Aorta (tissue), 5 donors: ENCODE results near the gene NLGN4X. TPM values are rescaled to one million over a fixed set of nuclear protein-coding genes. Genes with fewer than 3 reads are reported as not detected.

Source experiments
- ATAC-seq: fragments of 200-7000 bp; cut with Tn5 transposase; one replicate; pipeline ENCODE4 v1.9.1; 2022; ENCODE audit warnings: moderate library complexity; ENCODE audit not compliant: low FRiP score
- DNase-seq, 2 donors: peaks; one replicate each; pipeline ENCODE4 v3.0.0-alpha.2; 2020
- H3K27ac ChIP-seq, 2 donors: one replicate each; pipeline ENCODE4 v1.5.1; 2013; ENCODE audit warnings: low read length in 2 of 2, mild to moderate bottlenecking in 2 of 2, moderate library complexity in 2 of 2, control low read depth in 1 of 2, inconsistent platforms in 1 of 2, low read depth in 1 of 2
- H3K27me3 ChIP-seq, 2 donors: one replicate each; pipeline ENCODE4 v1.6.1; 2013; ENCODE audit warnings: control low read depth in 1 of 2, low read length in 1 of 2, mild to moderate bottlenecking in 1 of 2, moderate library complexity in 1 of 2; ENCODE audit not compliant: insufficient read depth in 2 of 2, control insufficient read depth in 1 of 2
- H3K36me3 ChIP-seq, 2 donors: one replicate each; pipeline ENCODE4 v1.6.1; 2013; ENCODE audit warnings: control low read depth in 1 of 2, low read length in 1 of 2, mild to moderate bottlenecking in 1 of 2; ENCODE audit not compliant: insufficient read depth in 2 of 2, control insufficient read depth in 1 of 2
- H3K4me1 ChIP-seq, 2 donors: one replicate each; pipeline ENCODE4 v1.6.1; 2013; ENCODE audit warnings: low read length in 2 of 2, control low read depth in 1 of 2, mild to moderate bottlenecking in 1 of 2, moderate library complexity in 1 of 2; ENCODE audit not compliant: insufficient read depth in 2 of 2, control insufficient read depth in 1 of 2
- H3K4me3 ChIP-seq, 2 donors: one replicate each; pipeline ENCODE4 v1.5.1; 2013; ENCODE audit warnings: low read length in 2 of 2, control low read depth in 1 of 2, mild to moderate bottlenecking in 1 of 2
- H3K9me3 ChIP-seq: one replicate; pipeline ENCODE4 v1.6.1; 2013; ENCODE audit warnings: mild to moderate bottlenecking, low read length; ENCODE audit not compliant: control insufficient read depth
- WGBS, 2 donors: extraction: QIAGEN DNeasy Blood & Tissue Kit; methylation state at CpG; one replicate each; pipeline ENCODE4 v1.1.7; 2013; 5-methylcytosine and 5-hydroxymethylcytosine counted together
- intact Hi-C, 2 donors: fragments of 100-400 bp; cut with DNase I; formaldehyde crosslinking; loops; one replicate each; pipeline versions ENCODE4 v1.14.2 to v1.15.0; 2022
- polyA plus RNA-seq, 2 donors: library from polyadenylated mRNA; stranded (reverse); fragments of 200-250 nt; gene quantifications; one replicate each; pipeline ENCODE4 v1.2.3, GENCODE V29; 2013
- total RNA-seq, 2 donors: library from RNA; stranded (reverse); fragmentation: NEBNext Ultra II Directional; extraction: Animal tissue kit (Norgen Biotek cat#: 25700); gene quantifications; one replicate each; pipeline ENCODE4 v1.2.1, GENCODE V29; 2021
- donor health status: healthy with polysubstance abuse.
- donor health status: Bipolar disorder and iron deficiency.
- donor health status: DM: no; HTN: no; CAD: no.
- donor health status: DM: no; HTN: no; CAD: no.
- donor health status: DM: yes; HTN: yes; CAD: no.

Gene NLGN4X
- total and polyA plus RNA-seq, 4 donors = 0.13 to 2.1 (median 0.93) TPM

DNA sequence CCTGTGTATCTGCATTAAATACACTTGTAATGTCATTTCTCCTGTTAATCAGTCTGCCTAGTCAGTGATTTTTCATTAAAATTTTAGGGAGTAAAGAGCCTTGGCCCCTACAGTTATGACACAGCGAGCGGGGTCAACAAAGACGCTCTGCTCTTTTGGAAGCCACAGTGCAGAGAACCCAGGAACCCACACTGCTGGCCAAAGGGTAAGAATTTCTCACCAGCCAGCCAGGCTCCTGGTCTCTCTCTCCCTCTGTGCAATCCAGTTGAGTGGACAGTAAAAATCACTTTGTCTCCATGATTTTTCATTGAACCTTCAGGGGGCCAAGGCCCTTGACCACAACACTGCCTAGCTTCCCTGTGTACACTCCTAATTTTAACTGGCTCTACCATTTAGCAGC lies 52.8 kb downstream of the NLGN4X start:
- no peak for ATAC-seq
- Histone ChIP-seq H3K4me3 (no peak overlapping the region), H3K27me3 (peaks cover 0 to 1% of the 10 kb centered on the region in 2 donors), H3K4me1 (no peaks in the 10 kb centered on the region), H3K9me3 (no peaks in the 10 kb centered on the region), H3K27ac (no peak overlapping the region), H3K36me3 (no peaks in the 10 kb centered on the region)
- DNase-seq = no peak
- WGBS, 2 donors = 91% methylated on average over 3 of the region's 3 CpGs
- intact Hi-C loops = no loop called here

DNA sequence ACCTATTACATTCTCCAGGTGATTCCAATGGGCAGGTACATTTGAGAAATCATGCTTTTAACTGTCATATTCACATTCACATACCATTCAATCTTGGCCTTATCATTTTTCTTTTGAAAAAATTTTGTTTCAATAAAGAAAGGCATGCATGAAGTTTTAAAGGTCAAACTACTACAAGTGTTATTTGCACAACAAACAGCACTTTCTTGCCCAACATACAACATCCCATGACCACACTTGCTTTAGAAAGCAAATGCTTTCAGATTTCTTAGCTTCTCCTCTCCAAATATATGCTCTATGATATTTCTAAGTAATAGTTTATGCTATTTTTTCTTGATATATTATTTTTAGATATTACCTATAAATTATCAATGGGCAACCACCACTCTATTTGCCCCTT lies 58.2 kb downstream of the NLGN4X start:
- H3K4me1 ChIP-seq = no peaks in the 10 kb centered on the region
- H3K27ac ChIP-seq = no peak overlapping the region
- H3K36me3 ChIP-seq = no peaks in the 10 kb centered on the region
- H3K9me3 ChIP-seq = no peaks in the 10 kb centered on the region
- ATAC-seq = no peak
- H3K4me3 ChIP-seq = no peak overlapping the region
- no peaks in the 10 kb centered on the region for H3K27me3 ChIP-seq
- DNase-seq = no peak
- intact Hi-C loops = no loop called here

DNA sequence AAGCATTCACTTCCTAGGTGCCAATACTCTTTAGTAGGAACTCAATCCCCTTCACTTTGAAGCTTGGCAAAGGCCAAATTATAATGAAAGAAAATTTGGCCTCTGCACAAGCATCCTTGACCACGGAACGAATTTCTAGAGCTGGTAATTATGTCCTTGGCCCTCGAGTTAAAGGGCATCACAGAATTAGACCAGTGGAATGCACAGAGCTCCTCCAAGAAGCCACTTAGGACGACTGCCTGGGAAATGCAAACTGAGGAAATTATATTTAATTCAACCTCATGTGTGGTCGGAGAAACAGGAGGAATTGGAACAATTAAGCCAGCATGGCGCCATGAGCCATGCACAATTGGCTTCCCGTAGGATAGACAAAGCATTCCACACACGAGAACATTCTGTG lies 59.3 kb downstream of the NLGN4X start:
- DNase-seq (no peak), ATAC-seq (no peak)
- Histone ChIP-seq H3K36me3 (no peaks in the 10 kb centered on the region), H3K4me3 (no peak overlapping the region), H3K27me3 (no peaks in the 10 kb centered on the region), H3K9me3 (no peaks in the 10 kb centered on the region), H3K4me1 (no peaks in the 10 kb centered on the region), H3K27ac (no peak overlapping the region)
- intact Hi-C loops = no loop called here
- WGBS, 2 donors = 68 to 69% methylated on average over 8 of the region's 8 CpGs

GRCh38 chrX:6163721-6164120 lies 64.9 kb downstream of the NLGN4X start:
- Histone ChIP-seq H3K4me1 (no peaks in the 10 kb centered on the region), H3K27me3 (no peaks in the 10 kb centered on the region), H3K4me3 (no peak overlapping the region), H3K27ac (no peak overlapping the region), H3K9me3 (no peaks in the 10 kb centered on the region), H3K36me3 (no peaks in the 10 kb centered on the region)
- ATAC-seq (no peak), DNase-seq (no peak)
- intact Hi-C loops = no loop called here
- 66 to 70% methylated on average over 1 of the region's 1 CpG for WGBS, 2 donors

- intact Hi-C loops = no loop called here
- H3K4me3 ChIP-seq = no peak overlapping the region
- DNase-seq = no peak
- 71 to 74% methylated on average over 5 of the region's 5 CpGs for WGBS, 2 donors
- H3K36me3 ChIP-seq = no peaks in the 10 kb centered on the region
- H3K27ac ChIP-seq = no peak overlapping the region
- no peaks in the 10 kb centered on the region for H3K4me1 ChIP-seq
- H3K27me3 ChIP-seq = no peaks in the 10 kb centered on the region
- no peaks in the 10 kb centered on the region for H3K9me3 ChIP-seq
- ATAC-seq = no peak
These were observed 69.2 kb downstream of the NLGN4X start for GRCh38 chrX:6159468-6159867.

DNA sequence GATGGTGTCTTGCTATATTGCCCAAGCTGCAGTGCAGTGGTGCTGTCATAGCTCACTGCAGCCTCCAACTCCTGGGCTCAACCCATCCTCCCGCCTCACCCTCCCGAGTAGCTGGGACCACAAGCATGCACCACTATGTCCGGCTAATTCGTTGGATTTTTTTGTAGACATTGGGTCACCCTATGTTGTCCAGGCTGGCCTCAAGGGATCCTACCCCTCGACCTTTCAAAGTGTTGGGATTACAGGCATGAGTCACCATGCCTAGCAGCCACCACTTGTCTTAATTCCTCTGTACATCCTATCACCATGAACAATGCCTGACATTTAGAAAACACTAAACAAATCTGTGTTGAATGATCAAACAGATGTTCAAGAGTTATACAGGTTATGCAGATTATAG lies 76.7 kb downstream of the NLGN4X start:
- ATAC-seq (no peak), DNase-seq (no peak)
- H3K27me3 ChIP-seq = no peaks in the 10 kb centered on the region
- WGBS, 2 donors = 78 to 84% methylated on average over 5 of the region's 5 CpGs
- intact Hi-C loops = no loop called here
- no peaks in the 10 kb centered on the region for H3K4me1 ChIP-seq
- no peaks in the 10 kb centered on the region for H3K9me3 ChIP-seq
- no peak overlapping the region for H3K4me3 ChIP-seq
- no peak overlapping the region for H3K27ac ChIP-seq
- H3K36me3 ChIP-seq = no peaks in the 10 kb centered on the region

- ATAC-seq (no peak), DNase-seq (no peak)
- no peaks in the 10 kb centered on the region for H3K27me3 ChIP-seq
- no peaks in the 10 kb centered on the region for H3K36me3 ChIP-seq
- H3K9me3 ChIP-seq = no peaks in the 10 kb centered on the region
- no peaks in the 10 kb centered on the region for H3K4me1 ChIP-seq
- H3K27ac ChIP-seq = no peak overlapping the region
- intact Hi-C loops = no loop called here
- WGBS, 2 donors = 70 to 73% methylated on average over 6 of the region's 6 CpGs
- no peak overlapping the region for H3K4me3 ChIP-seq
These were observed 79.4 kb downstream of the NLGN4X start for GRCh38 chrX:6149060-6149872.

DNA sequence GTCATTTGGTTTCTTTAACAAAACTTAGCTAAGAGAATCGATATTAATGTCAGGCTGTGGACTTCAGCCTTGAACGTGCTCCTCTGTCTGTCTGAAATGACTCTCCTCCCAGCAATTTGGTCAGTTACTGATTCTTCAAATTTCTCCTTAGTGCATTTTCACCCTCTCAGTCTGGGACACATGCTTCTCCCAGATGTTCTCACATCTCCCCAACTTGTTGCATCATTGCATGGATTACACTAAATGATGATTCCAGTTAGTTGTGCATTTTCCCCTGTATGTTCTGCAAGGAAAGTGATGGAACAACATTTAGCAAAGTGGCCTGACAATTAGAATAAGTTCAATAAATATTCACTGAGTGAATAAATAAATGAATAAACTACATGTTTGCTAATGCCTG lies 94.4 kb downstream of the NLGN4X start:
- no peaks in the 10 kb centered on the region for H3K36me3 ChIP-seq
- WGBS, 2 donors = 84 to 87% methylated on average over 2 of the region's 2 CpGs

GRCh38 chrX:6132970-6133369 lies 95.7 kb downstream of the NLGN4X start:
- no peaks in the 10 kb centered on the region for H3K36me3 ChIP-seq
- intact Hi-C loops = no loop called here
- no peak overlapping the region for H3K4me3 ChIP-seq
- H3K27ac ChIP-seq = no peak overlapping the region
- no peaks in the 10 kb centered on the region for H3K27me3 ChIP-seq
- 95 to 96% methylated on average over 5 of the region's 5 CpGs for WGBS, 2 donors
- no peak for ATAC-seq
- DNase-seq = no peak
- H3K4me1 ChIP-seq = no peaks in the 10 kb centered on the region
- no peaks in the 10 kb centered on the region for H3K9me3 ChIP-seq

More for the DNA sequence above, 94.4 kb downstream of the NLGN4X start:
- no peak overlapping the region for H3K27ac ChIP-seq
- no peaks in the 10 kb centered on the region for H3K4me1 ChIP-seq
- H3K4me3 ChIP-seq = no peak overlapping the region
- no peaks in the 10 kb centered on the region for H3K9me3 ChIP-seq
- no peaks in the 10 kb centered on the region for H3K27me3 ChIP-seq
- no peak for DNase-seq
- ATAC-seq = no peak
- intact Hi-C loops = no loop called here
